ELR (cell line): Measurements from ENCODE around the gene BFSP2.
"Not testable (repeated sequence)": the region's sequence is repeated elsewhere in the genome, so short reads cannot be mapped to it uniquely, and the experiment has no call there.

ENCODE experiments used
- DNase-seq: peaks from one replicate; pipeline ENCODE4 v3.0.0-alpha.2; 2015; ENCODE audit warnings: low read depth

Gene BFSP2

DNA sequence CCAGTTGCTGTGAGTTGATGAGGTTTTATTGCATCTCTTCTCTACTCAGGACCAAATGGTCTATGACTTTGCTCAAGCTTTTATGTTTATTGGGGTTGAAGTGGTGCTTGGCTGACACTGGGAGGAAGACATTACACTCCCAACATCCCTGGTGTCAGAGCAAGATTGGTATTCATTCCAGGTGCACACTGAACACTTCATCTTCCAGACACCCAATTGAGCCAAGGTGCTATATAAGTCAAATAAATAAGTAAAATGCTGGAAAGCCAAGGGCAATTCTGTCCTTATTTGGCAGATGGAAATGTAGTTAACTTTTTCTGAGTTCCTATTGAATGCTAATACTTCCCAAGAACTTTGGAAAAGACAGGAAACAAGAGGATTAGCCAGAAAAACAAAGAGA is 120.4 kb downstream of the BFSP2 start:
- DNase-seq: no peak

DNA sequence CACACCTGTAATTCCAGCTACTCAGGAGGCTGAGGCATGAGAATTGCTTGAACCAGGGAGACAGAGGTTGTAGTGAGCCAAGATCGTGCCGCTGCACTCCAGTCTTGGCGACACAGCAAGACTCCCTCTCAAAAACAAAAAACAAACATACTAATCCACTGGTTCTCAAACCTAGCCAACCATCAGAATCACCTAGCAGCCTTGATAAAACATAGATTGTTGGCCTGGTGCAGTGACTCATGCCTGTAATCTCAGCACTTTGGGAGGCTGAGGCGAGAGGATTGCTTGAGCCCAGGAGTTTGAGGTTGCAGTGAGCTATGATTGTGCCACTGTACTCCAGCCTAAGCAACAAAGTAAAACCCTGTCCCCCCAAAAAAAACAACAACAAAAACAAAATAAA is 121.1 kb downstream of the BFSP2 start:
- not testable (repeated sequence) for DNase-seq

DNA sequence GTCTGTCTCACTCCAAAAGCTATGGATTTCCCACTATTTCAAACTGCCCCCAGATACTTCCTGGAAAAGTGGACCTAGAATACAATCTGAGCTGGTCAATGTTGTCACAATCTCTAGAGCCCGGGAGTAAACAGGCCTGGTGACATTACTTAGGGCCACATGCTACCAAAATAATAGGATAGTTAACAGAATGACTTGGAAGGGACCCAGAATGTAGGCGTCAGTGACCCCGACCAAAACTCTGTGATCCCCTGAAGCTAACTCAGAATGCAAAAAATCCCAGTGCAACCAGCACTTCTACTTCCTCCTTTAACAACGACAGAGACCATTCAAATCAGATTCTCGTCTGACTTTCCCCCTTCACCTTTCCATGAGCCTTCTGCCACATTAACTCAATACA is 122.1 kb downstream of the BFSP2 start:
- no peak for DNase-seq

DNA sequence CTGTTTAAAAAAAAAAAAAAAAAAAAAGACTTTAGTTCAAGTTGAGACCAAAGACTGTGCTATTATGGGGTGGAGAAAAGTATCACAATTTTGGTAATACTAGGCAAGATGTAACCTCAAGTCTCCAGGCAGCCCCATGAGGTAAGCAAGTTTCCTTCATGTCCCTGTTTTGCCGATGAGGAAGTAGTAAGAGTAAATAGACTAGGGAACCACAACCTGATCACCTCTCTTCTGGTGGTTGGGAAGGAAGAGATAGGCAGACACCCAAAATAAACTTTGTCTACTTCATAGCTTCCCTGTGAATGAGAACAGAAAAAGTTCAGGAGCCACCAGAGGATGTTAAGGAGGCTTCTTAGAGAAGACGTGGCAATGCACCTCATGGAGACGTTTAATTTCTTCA is 123.9 kb downstream of the BFSP2 start:
- not testable (repeated sequence) for DNase-seq
